PC-9 (cell line): ENCODE measurements around the gene UBE2E2. TPM values are rescaled to one million over a fixed set of nuclear protein-coding genes. Genes with fewer than 3 reads are reported as not detected.

ENCODE experiments used
- BruUV-seq: library from RNA; stranded (reverse); fragments of 400-500 nt; replicated peaks from 2 replicates; lab custom pipeline; 2021; lab: Mats Ljungman, UMichigan
- CTCF ChIA-PET: fragments of 300-600 bp; sonication (Branson Sonifier 250); formaldehyde crosslinking; loops from one replicate; lab custom pipeline; 2022; ENCODE audit warnings: antibody characterized with exemption; lab: Charles Lee
- POLR2A ChIA-PET: fragments of 300-600 bp; sonication (Branson Sonifier 250); formaldehyde crosslinking; loops from one replicate; lab custom pipeline; 2022; ENCODE audit warnings: antibody characterized with exemption; ENCODE audit not compliant: unreplicated experiment; lab: Charles Lee
- DNase-seq, 2 experiments: peaks; one replicate each; pipeline versions ENCODE4 v3.0.0 to v3.0.0-alpha.2; 2015 to 2022; ENCODE audit warnings: mixed read lengths in 1 of 2
- H2AFZ ChIP-seq: fragments of 200-600 bp; sonication (generic); 2 replicates; pipeline ENCODE4 v1.8.1; 2017; ENCODE audit warnings: antibody characterized with exemption
- H3F3A ChIP-seq: fragments of 200-600 bp; sonication (generic); 2 replicates; pipeline ENCODE4 v1.8.1; 2017; ENCODE audit warnings: antibody characterized with exemption, mild to moderate bottlenecking, low read depth; ENCODE audit not compliant: insufficient read depth
- H3K27ac ChIP-seq: fragments of 200-600 bp; sonication (generic); 2 replicates; pipeline ENCODE4 v1.6.1; 2016; ENCODE audit warnings: mixed run types
- H3K27me3 ChIP-seq: fragments of 200-600 bp; sonication (generic); 2 replicates; pipeline ENCODE4 v1.6.1; 2016; ENCODE audit warnings: low read depth, mixed run types; ENCODE audit not compliant: insufficient read depth
- H3K36me3 ChIP-seq: fragments of 200-600 bp; sonication (generic); 2 replicates; pipeline ENCODE4 v1.6.1; 2016; ENCODE audit warnings: low read depth, mixed run types
- H3K4me1 ChIP-seq: fragments of 200-600 bp; sonication (generic); replicated peaks from 2 replicates; pipeline ENCODE4 v1.6.1; 2016; ENCODE audit warnings: mixed run types; ENCODE audit not compliant: insufficient read depth
- H3K4me2 ChIP-seq: fragments of 200-600 bp; sonication (generic); 2 replicates; pipeline ENCODE4 v1.6.1; 2017; ENCODE audit warnings: mixed run types
- H3K4me3 ChIP-seq: fragments of 200-600 bp; sonication (generic); 2 replicates; pipeline ENCODE4 v1.6.1; 2016; ENCODE audit warnings: mixed run types
- H3K79me2 ChIP-seq: fragments of 200-600 bp; sonication (generic); 2 replicates; pipeline ENCODE4 v1.6.1; 2017; ENCODE audit warnings: low read depth, mixed run types
- H3K9me2 ChIP-seq: fragments of 200-600 bp; sonication (generic); 2 replicates; pipeline ENCODE4 v1.8.1; 2017; ENCODE audit warnings: mild to moderate bottlenecking; ENCODE audit not compliant: insufficient read depth
- H3K9me3 ChIP-seq: fragments of 200-600 bp; sonication (generic); 2 replicates; pipeline ENCODE4 v1.8.1; 2016; ENCODE audit warnings: low read depth; ENCODE audit not compliant: insufficient read depth
- H4K20me1 ChIP-seq: fragments of 200-600 bp; sonication (generic); 2 replicates; pipeline ENCODE4 v1.8.1; 2017; ENCODE audit not compliant: insufficient read depth
- CTCF ChIP-seq: fragments of 200-600 bp; sonication (generic); conservative IDR thresholded peaks from 2 replicates; pipeline ENCODE4 v1.6.1; 2017; ENCODE audit warnings: mixed run types, antibody characterized with exemption, mild to moderate bottlenecking, moderate library complexity
- EZH2 ChIP-seq: fragments of 200-600 bp; sonication (generic); IDR thresholded peaks from 2 replicates; pipeline ENCODE4 v1.8.0; 2017; ENCODE audit warnings: antibody characterized with exemption, low read depth
- intact Hi-C: fragments of 100-400 bp; cut with micrococcal nuclease; formaldehyde crosslinking; loops from one replicate; pipeline ENCODE4 v1.10.0; 2022; ENCODE audit not compliant: unreplicated experiment
- total RNA-seq: library from RNA; stranded (reverse); gene quantifications from 2 replicates; pipeline ENCODE4 v1.2.3, GENCODE V29; 2021

The UBE2E2 gene
- total RNA-seq, 1 experiment from 2014 or later: 48.7 TPM

GRCh38 chr3:23457697-23458096, 254.6 kb downstream of the UBE2E2 start:
- Histone ChIP-seq H3K9me2 (no peaks in the 10 kb centered on the region), H3K36me3 (no peaks in the 10 kb centered on the region), H3K27me3 (no peaks in the 10 kb centered on the region), H3K27ac (no peak overlapping the region), H3K9me3 (peaks cover 8% of the 10 kb centered on the region; the same call in 1 of the 2 replicates), H3K4me1 (peaks cover 17% of the 10 kb centered on the region), H3F3A (peaks cover 3% of the 10 kb centered on the region; the same call in 1 of the 2 replicates), H4K20me1 (no peaks in the 10 kb centered on the region), H2AFZ (no peak overlapping the region), H3K4me3 (no peak overlapping the region), H3K4me2 (no peak overlapping the region), H3K79me2 (no peaks in the 10 kb centered on the region)
- TF ChIP-seq EZH2 (no peak), CTCF (no peak)
- POLR2A ChIA-PET: no interaction called here
- intact Hi-C loops: no loop called here
- DNase-seq: no peak
- no TSS peak for BruUV-seq
- CTCF ChIA-PET: no interaction called here

- BruUV-seq: no TSS peak
- no peak for TF ChIP-seq CTCF
- no peak for TF ChIP-seq EZH2
- no peaks in the 10 kb centered on the region for H3K9me2 ChIP-seq
- POLR2A ChIA-PET: no interaction called here
- H3K79me2 ChIP-seq: no peaks in the 10 kb centered on the region
- DNase-seq: no peak
- H3K36me3 ChIP-seq: no peaks in the 10 kb centered on the region
- H3K27ac ChIP-seq: no peak overlapping the region
- no peaks in the 10 kb centered on the region for H3K27me3 ChIP-seq
- peaks cover 8% of the 10 kb centered on the region; the same call in 1 of the 2 replicates for H3K9me3 ChIP-seq
- H3K4me2 ChIP-seq: no peak overlapping the region
- intact Hi-C loops: no loop called here
- peaks cover 15% of the 10 kb centered on the region for H3K4me1 ChIP-seq
- H4K20me1 ChIP-seq: no peaks in the 10 kb centered on the region
- no peak overlapping the region for H3K4me3 ChIP-seq
- H2AFZ ChIP-seq: no peak overlapping the region
- CTCF ChIA-PET: interaction anchor here (0.7 kb wide), 1 partner anchor 33 kb away, joined by 3 read pairs; no protein-coding TSS in a partner anchor
- H3F3A ChIP-seq: peaks cover 3% of the 10 kb centered on the region; the same call in 1 of the 2 replicates
Measured at GRCh38 chr3:23459465-23459864, 256.3 kb downstream of the UBE2E2 start.

- H3F3A ChIP-seq: peaks cover 3% of the 10 kb centered on the region; the same call in 1 of the 2 replicates
- no peak overlapping the region for H3K4me3 ChIP-seq
- no peaks in the 10 kb centered on the region for H3K27me3 ChIP-seq
- CTCF ChIA-PET: interaction anchor here (0.7 kb wide), 1 partner anchor 34 kb away, joined by 3 read pairs; no protein-coding TSS in a partner anchor
- TF ChIP-seq EZH2 (no peak), CTCF (no peak)
- intact Hi-C loops: no loop called here
- H3K4me1 ChIP-seq: peaks cover 9% of the 10 kb centered on the region
- H3K27ac ChIP-seq: no peak overlapping the region
- H2AFZ ChIP-seq: no peak overlapping the region
- H3K9me2 ChIP-seq: no peaks in the 10 kb centered on the region
- H3K9me3 ChIP-seq: peaks cover 8% of the 10 kb centered on the region; the same call in 1 of the 2 replicates
- no peak overlapping the region for H3K4me2 ChIP-seq
- BruUV-seq: no TSS peak
- DNase-seq: no peak
- no peaks in the 10 kb centered on the region for H3K36me3 ChIP-seq
- no peaks in the 10 kb centered on the region for H3K79me2 ChIP-seq
- POLR2A ChIA-PET: no interaction called here
- H4K20me1 ChIP-seq: no peaks in the 10 kb centered on the region
Measured at GRCh38 chr3:23459889-23460546, 256.9 kb downstream of the UBE2E2 start.
